Uterus (tissue), 4 donors: Measurements from ENCODE around the gene EHMT1. TPM values are rescaled to one million over a fixed set of nuclear protein-coding genes. Genes with fewer than 3 reads are reported as not detected.

Source experiments
- DNase-seq, 2 donors: peaks; one replicate each; pipeline ENCODE4 v3.0.0-alpha.2; 2019 to 2020
- H3K27ac ChIP-seq, 2 donors: fragments of 200-600 bp; sonication (generic); 1 replicate in 1 of 2; 2 replicates in 1 of 2; pipeline ENCODE4 v1.5.1; 2016 to 2018
- H3K27me3 ChIP-seq, 2 donors: fragments of 200-600 bp; sonication (generic); one replicate each; pipeline ENCODE4 v1.5.1; 2018 to 2019; ENCODE audit warnings: control low read depth in 1 of 2
- H3K36me3 ChIP-seq, 2 donors: fragments of 200-600 bp; sonication (generic); one replicate each; pipeline ENCODE4 v1.5.1; 2019; ENCODE audit warnings: control low read depth in 1 of 2
- H3K4me1 ChIP-seq, 2 donors: fragments of 200-600 bp; sonication (generic); one replicate each; pipeline ENCODE4 v1.5.1; 2018 to 2019; ENCODE audit warnings: control low read depth in 1 of 2
- H3K4me3 ChIP-seq, 2 donors: fragments of 200-600 bp; sonication (generic); 1 replicate in 1 of 2; 2 replicates in 1 of 2; pipeline ENCODE4 v1.5.1; 2018 to 2019; ENCODE audit warnings: mild to moderate bottlenecking in 1 of 2
- H3K9me3 ChIP-seq, 2 donors: fragments of 200-600 bp; sonication (generic); one replicate each; pipeline ENCODE4 v1.5.1; 2019; ENCODE audit warnings: control low read depth in 1 of 2
- POLR2A ChIP-seq, 2 donors: fragments of 450-650 bp; IDR thresholded peaks; one replicate each; pipeline ENCODE4 v1.6.1; 2016; ENCODE audit warnings: antibody characterized with exemption in 2 of 2, mild to moderate bottlenecking in 1 of 2, moderate library complexity in 1 of 2
- intact Hi-C: fragments of 100-400 bp; cut with DNase I; formaldehyde crosslinking; loops from one replicate; pipeline ENCODE4 v1.15.1; 2023; ENCODE audit warnings: low total_unique reads
- total RNA-seq, 4 donors: library from RNA; depleted of rRNA in 3 of 4; stranded (reverse); fragments of >200 nt in 3 of 4; gene quantifications; one replicate each; pipeline versions ENCODE4 v1.1.0 to v1.2.4, GENCODE V29; 2014 to 2023
- TF ChIP-seq, protein P1 (sequence below), 4 experiments: fragments of 200-600 bp in 2 of 4; fragments of 450-650 bp in 2 of 4; sonication (generic) in 2 of 4; IDR thresholded peaks; one replicate each; pipeline ENCODE4 v1.5.1; 2016 to 2019; ENCODE audit warnings: antibody characterized with exemption in 4 of 4, mild to moderate bottlenecking in 2 of 4, moderate library complexity in 1 of 4
- donor health status: DM: yes; HTN: yes; CAD: no.

Gene EHMT1
- total RNA-seq, 4 donors from 2014 or later: 32.6 to 109 (median 74.9) TPM

DNA sequence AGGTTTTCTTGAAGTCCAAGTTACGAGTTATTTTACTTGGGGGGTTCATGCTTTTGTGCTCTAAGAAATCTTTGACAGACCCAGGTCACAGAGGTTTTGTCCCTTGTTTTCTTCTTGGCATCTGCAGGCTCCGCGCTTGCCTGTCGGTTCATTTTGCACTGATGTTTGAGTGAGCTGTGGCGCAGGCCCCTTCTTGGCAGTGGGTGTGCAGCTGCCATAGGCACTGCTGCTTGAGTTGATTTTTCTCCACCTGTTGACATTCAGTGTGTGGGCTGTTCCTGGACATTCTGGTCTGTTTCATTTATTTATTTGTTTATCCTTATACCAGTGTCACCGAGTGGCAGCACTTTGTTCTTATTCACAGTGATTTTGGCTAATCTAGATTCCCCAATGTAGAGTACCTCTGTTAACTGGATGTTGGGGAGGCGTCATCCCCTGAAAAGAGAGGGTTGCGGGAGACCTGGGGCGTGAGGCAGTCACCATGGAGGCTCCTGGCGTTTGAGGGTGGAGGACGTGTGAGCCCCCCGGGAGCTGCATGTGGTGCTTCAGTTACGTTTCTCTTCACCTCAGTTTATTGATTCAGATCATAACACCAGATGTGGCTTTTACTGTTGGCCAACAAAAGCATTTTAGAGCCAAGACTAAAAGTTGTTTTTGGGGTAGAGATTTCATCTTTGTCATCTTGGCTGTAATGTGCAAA, 137.4 kb downstream of the EHMT1 start:
- no peaks in the 10 kb centered on the region for H3K36me3 ChIP-seq
- H3K4me3 ChIP-seq: no peak overlapping the region
- intact Hi-C loops: no loop called here
- H3K27ac ChIP-seq: no peak overlapping the region
- H3K9me3 ChIP-seq: no peaks in the 10 kb centered on the region
- no peak for DNase-seq
- H3K27me3 ChIP-seq: no peaks in the 10 kb centered on the region
- no peaks in the 10 kb centered on the region for H3K4me1 ChIP-seq
- TF ChIP-seq POLR2A (IDR thresholded peaks at IDR 0.05): no peak
- TF ChIP-seq, protein P1, sequence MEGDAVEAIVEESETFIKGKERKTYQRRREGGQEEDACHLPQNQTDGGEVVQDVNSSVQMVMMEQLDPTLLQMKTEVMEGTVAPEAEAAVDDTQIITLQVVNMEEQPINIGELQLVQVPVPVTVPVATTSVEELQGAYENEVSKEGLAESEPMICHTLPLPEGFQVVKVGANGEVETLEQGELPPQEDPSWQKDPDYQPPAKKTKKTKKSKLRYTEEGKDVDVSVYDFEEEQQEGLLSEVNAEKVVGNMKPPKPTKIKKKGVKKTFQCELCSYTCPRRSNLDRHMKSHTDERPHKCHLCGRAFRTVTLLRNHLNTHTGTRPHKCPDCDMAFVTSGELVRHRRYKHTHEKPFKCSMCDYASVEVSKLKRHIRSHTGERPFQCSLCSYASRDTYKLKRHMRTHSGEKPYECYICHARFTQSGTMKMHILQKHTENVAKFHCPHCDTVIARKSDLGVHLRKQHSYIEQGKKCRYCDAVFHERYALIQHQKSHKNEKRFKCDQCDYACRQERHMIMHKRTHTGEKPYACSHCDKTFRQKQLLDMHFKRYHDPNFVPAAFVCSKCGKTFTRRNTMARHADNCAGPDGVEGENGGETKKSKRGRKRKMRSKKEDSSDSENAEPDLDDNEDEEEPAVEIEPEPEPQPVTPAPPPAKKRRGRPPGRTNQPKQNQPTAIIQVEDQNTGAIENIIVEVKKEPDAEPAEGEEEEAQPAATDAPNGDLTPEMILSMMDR (IDR thresholded peaks at IDR 0.05): no peak

DNA sequence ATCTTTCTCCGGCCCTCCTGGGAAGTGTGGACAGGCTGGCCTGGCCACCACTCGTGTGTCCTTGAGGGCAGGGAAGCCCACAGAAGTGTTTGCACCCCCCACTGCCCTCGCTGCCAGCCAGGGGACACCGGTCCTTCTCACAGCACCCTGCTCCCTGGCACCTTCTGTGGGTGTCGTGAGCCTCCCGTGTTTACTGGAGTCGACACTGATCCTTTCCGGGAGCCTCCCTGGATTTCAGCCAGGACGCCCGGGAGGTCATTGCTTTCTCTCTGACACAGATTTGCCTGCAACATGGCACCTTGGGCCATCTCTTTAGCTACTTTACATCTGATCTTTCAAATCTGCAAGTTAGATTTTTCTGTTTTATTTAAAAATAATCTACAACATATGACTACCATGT, 138.3 kb downstream of the EHMT1 start:
- no peak for DNase-seq
- Histone ChIP-seq H3K4me3 (no peak overlapping the region), H3K4me1 (no peaks in the 10 kb centered on the region), H3K27ac (no peak overlapping the region), H3K9me3 (no peaks in the 10 kb centered on the region), H3K36me3 (no peaks in the 10 kb centered on the region), H3K27me3 (no peaks in the 10 kb centered on the region)
- intact Hi-C loops: no loop called here
- TF ChIP-seq, protein P1 (IDR thresholded peaks at IDR 0.05): no peak
- TF ChIP-seq POLR2A (IDR thresholded peaks at IDR 0.05): no peak

DNA sequence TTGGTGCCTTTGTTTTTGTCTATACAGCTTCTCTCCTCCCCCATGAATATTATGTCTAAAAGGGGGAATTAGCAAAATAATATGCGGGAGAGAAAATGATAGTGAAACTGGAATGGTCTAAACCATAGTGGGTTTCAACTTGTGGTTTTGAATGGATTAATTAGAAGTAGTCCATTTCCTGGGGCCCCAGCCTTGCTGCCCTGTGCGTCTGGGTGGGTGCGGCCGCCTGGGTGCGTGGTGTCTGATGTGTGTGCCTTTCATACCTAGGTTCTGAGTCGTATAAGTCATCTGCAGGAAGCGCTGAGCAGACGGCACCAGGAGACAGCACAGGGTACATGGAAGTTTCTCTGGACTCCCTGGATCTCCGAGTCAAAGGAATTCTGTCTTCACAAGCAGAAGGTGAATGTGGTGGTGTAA, 138.8 kb downstream of the EHMT1 start:
- no peak overlapping the region for H3K27ac ChIP-seq
- intact Hi-C loops: no loop called here
- DNase-seq: no peak
- H3K4me3 ChIP-seq: no peak overlapping the region
- H3K9me3 ChIP-seq: no peaks in the 10 kb centered on the region
- H3K27me3 ChIP-seq: no peaks in the 10 kb centered on the region
- no peaks in the 10 kb centered on the region for H3K36me3 ChIP-seq
- no peak for TF ChIP-seq POLR2A (IDR thresholded peaks at IDR 0.05)
- TF ChIP-seq, protein P1 (IDR thresholded peaks at IDR 0.05): no peak
- H3K4me1 ChIP-seq: no peaks in the 10 kb centered on the region

DNA sequence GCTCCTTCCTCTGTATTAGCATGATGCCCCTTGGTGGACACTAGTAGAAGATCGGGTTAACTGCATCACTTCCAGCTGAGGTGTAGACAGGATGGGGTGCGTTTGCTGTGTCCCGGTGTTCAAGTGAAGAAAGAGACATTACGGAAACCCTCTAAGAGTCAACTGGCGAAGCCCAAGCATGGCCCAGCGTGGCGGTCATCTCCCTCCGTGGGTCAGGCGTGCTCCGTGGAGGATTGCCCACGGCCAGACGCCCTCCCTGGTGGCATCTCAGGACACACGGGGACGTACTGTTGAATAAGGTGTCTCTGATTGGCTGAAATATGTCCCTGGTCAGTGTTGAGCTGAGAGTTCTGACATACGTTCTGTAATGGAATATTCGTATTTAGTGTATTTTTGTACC, 139.3 kb downstream of the EHMT1 start:
- Histone ChIP-seq H3K27me3 (no peaks in the 10 kb centered on the region), H3K9me3 (no peaks in the 10 kb centered on the region), H3K4me1 (no peaks in the 10 kb centered on the region), H3K36me3 (no peaks in the 10 kb centered on the region), H3K27ac (no peak overlapping the region), H3K4me3 (no peak overlapping the region)
- DNase-seq: no peak
- intact Hi-C loops: no loop called here
- TF ChIP-seq POLR2A (IDR thresholded peaks at IDR 0.05): no peak
- TF ChIP-seq, protein P1 (IDR thresholded peaks at IDR 0.05): no peak

DNA sequence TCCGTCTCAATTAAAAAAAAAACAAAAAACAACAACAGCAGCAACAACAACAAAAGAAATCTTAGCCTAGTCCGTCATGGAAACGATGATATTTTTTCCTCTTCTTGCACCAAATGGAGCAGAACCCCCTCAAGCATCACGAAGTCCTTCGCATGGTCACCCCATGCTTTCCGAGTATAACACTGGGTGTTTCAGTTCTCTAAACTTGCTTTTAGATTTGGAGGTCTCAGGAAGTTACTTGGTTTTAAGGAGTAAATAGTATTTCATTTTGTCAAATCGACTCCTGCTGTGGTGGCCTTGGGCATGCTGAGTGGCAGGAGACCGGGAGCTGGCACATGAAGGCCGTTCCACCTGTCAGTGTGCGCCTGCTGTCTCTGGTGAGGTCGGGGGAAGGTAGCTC, 140.3 kb downstream of the EHMT1 start:
- Histone ChIP-seq H3K9me3 (no peaks in the 10 kb centered on the region), H3K36me3 (no peaks in the 10 kb centered on the region)

More for the DNA sequence above, 140.3 kb downstream of the EHMT1 start:
- Histone ChIP-seq H3K4me3 (no peak overlapping the region), H3K4me1 (no peaks in the 10 kb centered on the region), H3K27me3 (no peaks in the 10 kb centered on the region), H3K27ac (no peak overlapping the region)
- TF ChIP-seq, protein P1 (IDR thresholded peaks at IDR 0.05): no peak
- TF ChIP-seq POLR2A (IDR thresholded peaks at IDR 0.05): no peak
- DNase-seq: no peak
- intact Hi-C loops: no loop called here
